Measurements from ENCODE around the gene PUM1.
"Not testable (repeated sequence)": the region's sequence is repeated elsewhere in the genome, so short reads cannot be mapped to it uniquely, and the experiment has no call there.

Gene PUM1

GRCh38 chr1:31064718-31065309, 703 bp downstream of the PUM1 start:
- Histone ChIP-seq H3K9me3 (replicated peaks in 1 of 11) (no peaks in the 10 kb centered on the region), H4K20me1 (peaks cover 46 to 47% (median 47%) of the 10 kb centered on the region in 11 experiments), H3K27me3 (no peaks in the 10 kb centered on the region), H3K27ac (peak overlapping the region; percentile 94 to 99 (median 98)), H3K4me3 (peak overlapping the region; percentile 73 to 92 (median 82)), H3K36me3 (peaks cover 9 to 29% (median 23%) of the 10 kb centered on the region in 11 experiments; a peak in 18 of 22 replicates), H3K9ac (peak overlapping the region; percentile 96 to 100 (median 97)), H3K4me2 (peak overlapping the region; percentile 78 to 96 (median 88); a peak in 21 of 22 replicates), H3K4me1 (peaks cover 29 to 40% (median 35%) of the 10 kb centered on the region in 10 experiments)
- TF ChIP-seq Cebpa-rat (IDR thresholded peaks at IDR 0.05) = no peak

GRCh38 chr1:31064111-31064717, 1.3 kb downstream of the PUM1 start:
- Histone ChIP-seq H3K27ac (peak overlapping the region; percentile 94 to 99 (median 98)), H3K9me3 (replicated peaks in 1 of 11) (no peaks in the 10 kb centered on the region), H3K4me1 (peaks cover 32 to 46% (median 41%) of the 10 kb centered on the region in 10 experiments), H3K9ac (peak overlapping the region; percentile 96 to 100 (median 97)), H3K4me2 (peak overlapping the region; percentile 78 to 96 (median 88)), H3K4me3 (peak overlapping the region; percentile 73 to 92 (median 82)), H4K20me1 (peaks cover 52 to 53% (median 53%) of the 10 kb centered on the region in 11 experiments), H3K27me3 (no peaks in the 10 kb centered on the region), H3K36me3 (peaks cover 13 to 35% (median 29%) of the 10 kb centered on the region in 11 experiments)
- no peak for TF ChIP-seq Cebpa-rat (IDR thresholded peaks at IDR 0.05)

GRCh38 chr1:31063631-31064030, 1.9 kb downstream of the PUM1 start:
- Histone ChIP-seq H3K9me3 (replicated peaks in 1 of 11) (no peaks in the 10 kb centered on the region), H3K27me3 (no peaks in the 10 kb centered on the region), H3K4me2 (peak overlapping the region; percentile 78 to 96 (median 88)), H4K20me1 (peaks cover 57 to 59% (median 58%) of the 10 kb centered on the region in 11 experiments), H3K27ac (peak overlapping the region; percentile 94 to 99 (median 98)), H3K4me1 (peaks cover 36 to 52% (median 46%) of the 10 kb centered on the region in 10 experiments), H3K4me3 (peak overlapping the region; percentile 73 to 92 (median 82)), H3K36me3 (peaks cover 19 to 41% (median 35%) of the 10 kb centered on the region in 11 experiments), H3K9ac (peak overlapping the region; percentile 96 to 100 (median 97))
- TF ChIP-seq Cebpa-rat (IDR thresholded peaks at IDR 0.05) = no peak

GRCh38 chr1:31062867-31063380, 2.6 kb downstream of the PUM1 start:
- H3K27me3 ChIP-seq = no peaks in the 10 kb centered on the region
- peak overlapping the region; percentile 73 to 92 (median 82) for H3K4me3 ChIP-seq
- H3K36me3 ChIP-seq = peaks cover 26 to 48% (median 42%) of the 10 kb centered on the region in 11 experiments
- H3K9me3 ChIP-seq (replicated peaks in 1 of 11) = no peaks in the 10 kb centered on the region
- no peak for TF ChIP-seq Cebpa-rat (IDR thresholded peaks at IDR 0.05)
- peak overlapping the region in 10 of 11 experiments; percentile 94 to 99 (median 98); a peak in 12 of 22 replicates for H3K27ac ChIP-seq
- peaks cover 65 to 66% (median 65%) of the 10 kb centered on the region in 11 experiments for H4K20me1 ChIP-seq
- peaks cover 38 to 59% (median 49%) of the 10 kb centered on the region in 10 experiments for H3K4me1 ChIP-seq
- H3K9ac ChIP-seq = peak overlapping the region; percentile 96 to 100 (median 97); a peak in 21 of 22 replicates
- peak overlapping the region; percentile 78 to 96 (median 88) for H3K4me2 ChIP-seq

- not testable (repeated sequence) for H3K9me3 ChIP-seq (replicated peaks in 1 of 11); H3K27me3 ChIP-seq
- Histone ChIP-seq H3K9ac (peak overlapping the region in 9 of 11 experiments; percentile 96 to 100 (median 97); a peak in 16 of 22 replicates), H3K4me1 (peaks cover 38 to 60% (median 50%) of the 10 kb centered on the region in 10 experiments), H3K4me3 (peak overlapping the region; percentile 73 to 92 (median 82); a peak in 17 of 20 replicates), H3K27ac (peak overlapping the region in 3 of 11 experiments; percentile 95 to 98 (median 98); a peak in 3 of 22 replicates), H4K20me1 (peaks cover 71 to 72% (median 72%) of the 10 kb centered on the region in 11 experiments), H3K4me2 (peak overlapping the region; percentile 78 to 96 (median 88)), H3K36me3 (peaks cover 32 to 54% (median 48%) of the 10 kb centered on the region in 11 experiments)
Observed at GRCh38 chr1:31062162-31062866, 3.2 kb downstream of the PUM1 start.

- no peak for TF ChIP-seq Cebpa-rat (IDR thresholded peaks at IDR 0.05)
- H3K36me3 ChIP-seq = peaks cover 74 to 97% (median 91%) of the 10 kb centered on the region in 11 experiments
- no peaks in the 10 kb centered on the region for H3K27me3 ChIP-seq
- peaks cover 34 to 81% (median 46%) of the 10 kb centered on the region in 10 experiments for H3K4me1 ChIP-seq
- no peak overlapping the region for H3K9ac ChIP-seq
- H3K27ac ChIP-seq = no peak overlapping the region
- H3K9me3 ChIP-seq (replicated peaks in 1 of 11) = no peaks in the 10 kb centered on the region
- H3K4me2 ChIP-seq = peak overlapping the region in 1 of 11 experiments; percentile 9; a peak in 2 of 22 replicates
- H4K20me1 ChIP-seq = peaks cover 100% of the 10 kb centered on the region in 11 experiments
- H3K4me3 ChIP-seq = no peak overlapping the region
Observed at GRCh38 chr1:31058012-31058411, 7.5 kb downstream of the PUM1 start.

- Histone ChIP-seq H4K20me1 (peaks cover 100% of the 10 kb centered on the region in 11 experiments), H3K4me3 (no peak overlapping the region), H3K4me1 (peaks cover 14 to 61% (median 29%) of the 10 kb centered on the region in 10 experiments), H3K9me3 (replicated peaks in 1 of 11) (no peaks in the 10 kb centered on the region), H3K4me2 (peak overlapping the region in 2 of 11 experiments; percentile 7 to 29; a peak in 1 of 22 replicates), H3K9ac (0 out of 22 replicates have a peak overlapping the region, but pooled peaks of 1 of the 11 experiments have one; percentile 48), H3K27ac (no peak overlapping the region), H3K27me3 (no peaks in the 10 kb centered on the region), H3K36me3 (peaks cover 83 to 100% (median 96%) of the 10 kb centered on the region in 11 experiments)
- no peak for TF ChIP-seq Cebpa-rat (IDR thresholded peaks at IDR 0.05)
Observed at GRCh38 chr1:31055953-31056352, 9.6 kb downstream of the PUM1 start.

- Histone ChIP-seq H3K27me3 (no peaks in the 10 kb centered on the region), H3K4me1 (peaks cover 12 to 60% (median 29%) of the 10 kb centered on the region in 10 experiments), H3K9me3 (replicated peaks in 1 of 11) (no peaks in the 10 kb centered on the region), H3K4me3 (no peak overlapping the region), H3K9ac (no peak overlapping the region; a peak in 1 of 22 replicates), H3K36me3 (peaks cover 81 to 100% (median 96%) of the 10 kb centered on the region in 11 experiments), H3K27ac (no peak overlapping the region), H3K4me2 (peak overlapping the region in 2 of 11 experiments; percentile 7 to 29; a peak in 1 of 22 replicates), H4K20me1 (peaks cover 100% of the 10 kb centered on the region in 11 experiments)
- no peak for TF ChIP-seq Cebpa-rat (IDR thresholded peaks at IDR 0.05)
Observed at GRCh38 chr1:31055501-31055900, 10.0 kb downstream of the PUM1 start.
